Measurements from ENCODE around the gene TCTN3. TPM values are rescaled to one million over a fixed set of nuclear protein-coding genes. Genes with fewer than 3 reads are reported as not detected.

The TCTN3 gene
- total and polyA plus RNA-seq, 2 of the 13 experiments (the other 11 are each of a cell fraction or from before 2014, with no cell fraction given), result 53.3 to 60.0 TPM

DNA sequence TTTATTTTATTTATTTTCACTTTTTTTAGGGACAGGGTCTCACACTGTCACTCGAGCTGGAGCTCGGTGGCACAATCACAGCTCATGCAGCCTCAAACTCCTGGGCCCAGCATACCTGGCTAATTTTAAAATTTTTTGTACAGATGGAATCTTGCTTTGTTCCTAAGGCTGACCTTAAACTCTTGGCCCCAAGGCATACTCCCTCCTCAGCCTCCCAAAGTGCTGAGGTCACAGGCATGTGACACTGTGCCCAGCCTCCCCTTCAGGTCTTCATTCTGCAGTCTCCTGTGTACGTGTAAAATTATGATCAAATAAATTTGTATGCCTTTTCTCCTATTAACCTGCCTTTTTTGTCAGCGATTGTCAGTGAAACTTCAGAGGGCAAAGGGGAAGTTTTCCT, 17.8 kb upstream of the TCTN3 start:
- no peaks in the 10 kb centered on the region for H4K20me1 ChIP-seq (ENCODE audit: insufficient read depth, low read length)
- no peak overlapping the region for H3K27ac ChIP-seq (ENCODE audit: extremely low read length, insufficient read depth, low read length)
- 60% methylated on average over 4 of the region's 4 CpGs for WGBS (ENCODE audit: low lambda C conversion rate)
- intact Hi-C loops (cut with micrococcal nuclease; ENCODE audit: unreplicated experiment), result no loop called here
- H2AFZ ChIP-seq (ENCODE audit: low read length), result no peak overlapping the region
- no peak overlapping the region for H3K9ac ChIP-seq (ENCODE audit: insufficient read depth, low read depth, low read length)
- H3K9me3 ChIP-seq (ENCODE audit: low read length), result no peaks in the 10 kb centered on the region
- TF ChIP-seq AGO2 (optimal IDR thresholded peaks at IDR 0.05; ENCODE audit: low read depth, low read length) (no peak), TBP (CRISPR knock-in tag; IDR thresholded peaks at IDR 0.05) (no peak), RBFOX2 (IDR thresholded peaks at IDR 0.05; ENCODE audit: low read depth, low read length) (no peak), CENPT (CRISPR knock-in tag; IDR thresholded peaks at IDR 0.05; ENCODE audit: low read depth) (no peak), ZNF143 (CRISPR knock-in tag; IDR thresholded peaks at IDR 0.05) (no peak), RAD51 (IDR thresholded peaks at IDR 0.05; ENCODE audit: borderline replicate concordance) (no peak), ATF1 (CRISPR knock-in tag; IDR thresholded peaks at IDR 0.05) (no peak), ZNF616 (CRISPR knock-in tag; IDR thresholded peaks at IDR 0.05; ENCODE audit: low read depth) (no peak), PCBP2 (optimal IDR thresholded peaks at IDR 0.05; ENCODE audit: low read depth, low read length, poor library complexity, severe bottlenecking) (no peak), POLR2A (IDR thresholded peaks at IDR 0.05; ENCODE audit: insufficient read depth in 1 of 2, low read depth in 2 of 2, low read length in 2 of 2) (no peak)
- TF ChIP-seq, protein P1, sequence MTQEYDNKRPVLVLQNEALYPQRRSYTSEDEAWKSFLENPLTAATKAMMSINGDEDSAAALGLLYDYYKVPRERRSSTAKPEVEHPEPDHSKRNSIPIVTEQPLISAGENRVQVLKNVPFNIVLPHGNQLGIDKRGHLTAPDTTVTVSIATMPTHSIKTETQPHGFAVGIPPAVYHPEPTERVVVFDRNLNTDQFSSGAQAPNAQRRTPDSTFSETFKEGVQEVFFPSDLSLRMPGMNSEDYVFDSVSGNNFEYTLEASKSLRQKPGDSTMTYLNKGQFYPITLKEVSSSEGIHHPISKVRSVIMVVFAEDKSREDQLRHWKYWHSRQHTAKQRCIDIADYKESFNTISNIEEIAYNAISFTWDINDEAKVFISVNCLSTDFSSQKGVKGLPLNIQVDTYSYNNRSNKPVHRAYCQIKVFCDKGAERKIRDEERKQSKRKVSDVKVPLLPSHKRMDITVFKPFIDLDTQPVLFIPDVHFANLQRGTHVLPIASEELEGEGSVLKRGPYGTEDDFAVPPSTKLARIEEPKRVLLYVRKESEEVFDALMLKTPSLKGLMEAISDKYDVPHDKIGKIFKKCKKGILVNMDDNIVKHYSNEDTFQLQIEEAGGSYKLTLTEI (CRISPR knock-in tag; conservative IDR thresholded peaks at IDR 0.05), result no peak
- TF ChIP-seq, protein P2, sequence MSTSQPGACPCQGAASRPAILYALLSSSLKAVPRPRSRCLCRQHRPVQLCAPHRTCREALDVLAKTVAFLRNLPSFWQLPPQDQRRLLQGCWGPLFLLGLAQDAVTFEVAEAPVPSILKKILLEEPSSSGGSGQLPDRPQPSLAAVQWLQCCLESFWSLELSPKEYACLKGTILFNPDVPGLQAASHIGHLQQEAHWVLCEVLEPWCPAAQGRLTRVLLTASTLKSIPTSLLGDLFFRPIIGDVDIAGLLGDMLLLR (CRISPR knock-in tag; IDR thresholded peaks at IDR 0.05), result no peak
- TF ChIP-seq, protein P3, sequence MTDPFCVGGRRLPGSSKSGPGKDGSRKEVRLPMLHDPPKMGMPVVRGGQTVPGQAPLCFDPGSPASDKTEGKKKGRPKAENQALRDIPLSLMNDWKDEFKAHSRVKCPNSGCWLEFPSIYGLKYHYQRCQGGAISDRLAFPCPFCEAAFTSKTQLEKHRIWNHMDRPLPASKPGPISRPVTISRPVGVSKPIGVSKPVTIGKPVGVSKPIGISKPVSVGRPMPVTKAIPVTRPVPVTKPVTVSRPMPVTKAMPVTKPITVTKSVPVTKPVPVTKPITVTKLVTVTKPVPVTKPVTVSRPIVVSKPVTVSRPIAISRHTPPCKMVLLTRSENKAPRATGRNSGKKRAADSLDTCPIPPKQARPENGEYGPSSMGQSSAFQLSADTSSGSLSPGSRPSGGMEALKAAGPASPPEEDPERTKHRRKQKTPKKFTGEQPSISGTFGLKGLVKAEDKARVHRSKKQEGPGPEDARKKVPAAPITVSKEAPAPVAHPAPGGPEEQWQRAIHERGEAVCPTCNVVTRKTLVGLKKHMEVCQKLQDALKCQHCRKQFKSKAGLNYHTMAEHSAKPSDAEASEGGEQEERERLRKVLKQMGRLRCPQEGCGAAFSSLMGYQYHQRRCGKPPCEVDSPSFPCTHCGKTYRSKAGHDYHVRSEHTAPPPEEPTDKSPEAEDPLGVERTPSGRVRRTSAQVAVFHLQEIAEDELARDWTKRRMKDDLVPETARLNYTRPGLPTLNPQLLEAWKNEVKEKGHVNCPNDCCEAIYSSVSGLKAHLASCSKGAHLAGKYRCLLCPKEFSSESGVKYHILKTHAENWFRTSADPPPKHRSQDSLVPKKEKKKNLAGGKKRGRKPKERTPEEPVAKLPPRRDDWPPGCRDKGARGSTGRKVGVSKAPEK (CRISPR knock-in tag; IDR thresholded peaks at IDR 0.05; ENCODE audit: borderline replicate concordance), result no peak
- no peaks in the 10 kb centered on the region for H3K4me1 ChIP-seq (ENCODE audit: insufficient read depth, low read length)
- no peaks in the 10 kb centered on the region for H3K36me3 ChIP-seq (replicated peaks in 1 of 2; ENCODE audit: control insufficient read depth in 1 of 2, insufficient read depth in 2 of 2, low read length in 2 of 2)
- ChIA-PET POLR2A (no interaction called here), CTCF (ENCODE audit: low intra/inter-chr PET ratio, low total read pairs) (no interaction called here)
- ATAC-seq (no peak), FAIRE-seq (no peak), DNase-seq (ENCODE audit: low spot score) (no peak)
- no TSS peak for BruUV-seq (replicated peaks)
- no peak overlapping the region for H3K4me3 ChIP-seq (replicated peaks in 1 of 3; ENCODE audit: insufficient read depth in 1 of 3, low read depth in 2 of 3, low read length in 3 of 3)
- H3K4me2 ChIP-seq (ENCODE audit: low read depth, low read length), result no peak overlapping the region
- H3K27me3 ChIP-seq (ENCODE audit: control insufficient read depth in 1 of 2, insufficient read depth in 2 of 2, low read length in 2 of 2), result peaks cover 1 to 6% of the 10 kb centered on the region in 2 experiments; a peak in 3 of 5 replicates
- no peaks in the 10 kb centered on the region for H3K79me2 ChIP-seq (ENCODE audit: insufficient read depth, low read length)
- in situ Hi-C loops (cut with HindIII; ENCODE audit: extremely low pct_ligation_motif_present, low pct_unique_long_range_greater_than_20kb), result no loop called here

Measured in HepG2 (cell line).